A549 (cell line): ENCODE results near the gene GATAD2A. TPM values are rescaled to one million over a fixed set of nuclear protein-coding genes. Genes with fewer than 3 reads are reported as not detected.

Experiments used
- ATAC-seq, 2 experiments: fragments of 200-7000 bp in 1 of 2; fragments of >200 bp in 1 of 2; cut with Nextera tagmentation in 1 of 2; cut with Tn5 transposase in 1 of 2; 3 replicates each; pipeline versions ENCODE4 v1.8.0 to v1.9.1; 2018 to 2020; ENCODE audit warnings: mild to moderate bottlenecking in 1 of 2, moderate library complexity in 1 of 2
- CTCF ChIA-PET: fragments of 300-600 bp; sonication (Branson Sonifier 250); formaldehyde crosslinking; extraction: SDS; loops from one replicate; lab custom pipeline; 2021; ENCODE audit warnings: antibody characterized with exemption, inconsistent platforms; lab: Yijun Ruan, JAX
- POLR2A ChIA-PET: fragments of 350-600 bp; formaldehyde crosslinking; extraction: SDS; loops from one replicate; lab custom pipeline; 2021; ENCODE audit warnings: antibody characterized with exemption, inconsistent platforms; lab: Yijun Ruan, JAX
- DNase-seq, 2 experiments: peaks; one replicate each; pipeline versions ENCODE4 v3.0.0 to v3.0.0-alpha.2; 2011 to 2016; ENCODE audit warnings: low read depth in 1 of 2, low spot score in 1 of 2
- FAIRE-seq: peaks from 2 replicates; lab custom pipeline; 2011; peaks lifted over from hg19 to GRCh38; lab: Jason Lieb, UNC
- H3K27ac ChIP-seq, 2 experiments: fragments of >200 bp; sonication (Bioruptor Twin); formaldehyde crosslinking; 3 replicates each; pipeline ENCODE4 v1.5.1; 2016 to 2017
- H3K4me1 ChIP-seq: fragments of >200 bp; sonication (Bioruptor Twin); formaldehyde crosslinking; 3 replicates; pipeline ENCODE4 v1.6.1; 2016
- H3K4me2 ChIP-seq: fragments of >200 bp; sonication (Bioruptor Twin); formaldehyde crosslinking; 3 replicates; pipeline ENCODE4 v1.6.1; 2016
- H3K4me3 ChIP-seq: fragments of >200 bp; sonication (Bioruptor Twin); formaldehyde crosslinking; 3 replicates; pipeline ENCODE4 v1.5.1; 2016
- H3K9me3 ChIP-seq: fragments of >200 bp; sonication (Bioruptor Twin); formaldehyde crosslinking; 3 replicates; pipeline ENCODE4 v1.6.1; 2016
- CEBPB ChIP-seq, 2 experiments: fragments of >200 bp in 1 of 2; sonication (Bioruptor Twin) in 1 of 2; formaldehyde crosslinking in 1 of 2; IDR thresholded peaks; 2 replicates each; pipeline ENCODE4 v1.6.1; 2012 to 2016
- CHD2 ChIP-seq: fragments of 150-350 bp; IDR thresholded peaks from 2 replicates; pipeline ENCODE4 v1.6.1; 2014; ENCODE audit warnings: low read length; ENCODE audit not compliant: partially characterized antibody
- GATA3 ChIP-seq: IDR thresholded peaks from 2 replicates; pipeline ENCODE4 v1.6.1; 2012; ENCODE audit warnings: borderline replicate concordance
- HEYL ChIP-seq: fragments of 250-450 bp; sonication (Bioruptor Pico); IDR thresholded peaks from 2 replicates; pipeline ENCODE4 v1.8.0; 2021; ENCODE audit warnings: mild to moderate bottlenecking, moderate library complexity
- HOXA7 ChIP-seq: fragments of 250-450 bp; sonication (Bioruptor Pico); IDR thresholded peaks from 2 replicates; pipeline ENCODE4 v1.5.0; 2020; ENCODE audit warnings: mild to moderate bottlenecking, moderate library complexity
- KDM1A ChIP-seq: fragments of 200-600 bp; sonication (generic); IDR thresholded peaks from 2 replicates; pipeline ENCODE4 v1.6.1; 2016; ENCODE audit warnings: low read depth, mild to moderate bottlenecking
- MAFK ChIP-seq: fragments of 450-650 bp; IDR thresholded peaks from 2 replicates; pipeline ENCODE4 v1.6.1; 2014; ENCODE audit not compliant: partially characterized antibody
- MAX ChIP-seq: IDR thresholded peaks from 2 replicates; pipeline ENCODE4 v1.6.1; 2012
- NFE2L2 ChIP-seq: fragments of 150-350 bp; conservative IDR thresholded peaks from 2 replicates; pipeline ENCODE4 v1.6.1; 2014; ENCODE audit warnings: low read length
- NR3C1 ChIP-seq: fragments of >200 bp; sonication (Bioruptor Twin); formaldehyde crosslinking; IDR thresholded peaks from 3 replicates; pipeline ENCODE4 v1.6.1; 2017
- POLR2AphosphoS2 ChIP-seq: conservative IDR thresholded peaks from 2 replicates; pipeline ENCODE4 v1.6.1; 2012; ENCODE audit warnings: low read length, improper control_type of control experiment, inconsistent platforms
- RAD21 ChIP-seq, 2 experiments: fragments of >200 bp in 1 of 2; sonication (Bioruptor Twin) in 1 of 2; formaldehyde crosslinking in 1 of 2; IDR thresholded peaks in 1 of 2; conservative IDR thresholded peaks in 1 of 2; 2 replicates in 1 of 2; 3 replicates in 1 of 2; pipeline ENCODE4 v1.6.1; 2012 to 2018; ENCODE audit warnings: inconsistent platforms in 1 of 2
- RNF2 ChIP-seq: fragments of 200-600 bp; sonication (generic); IDR thresholded peaks from 2 replicates; pipeline ENCODE4 v1.6.1; 2016; ENCODE audit warnings: low read depth, mild to moderate bottlenecking, antibody characterized with exemption, moderate library complexity, borderline replicate concordance
- SMC3 ChIP-seq: fragments of >200 bp; sonication (Bioruptor Twin); formaldehyde crosslinking; IDR thresholded peaks from 3 replicates; pipeline ENCODE4 v1.6.1; 2018; ENCODE audit warnings: inconsistent platforms
- TFCP2L1 ChIP-seq: fragments of 250-450 bp; sonication (Bioruptor Pico); IDR thresholded peaks from 2 replicates; pipeline ENCODE4 v1.5.0; 2021; ENCODE audit warnings: mild to moderate bottlenecking
- ZFP36 ChIP-seq: fragments of 450-650 bp; IDR thresholded peaks from 2 replicates; pipeline ENCODE4 v1.6.1; 2014; ENCODE audit warnings: borderline replicate concordance; ENCODE audit not compliant: partially characterized antibody
- ZNF302 ChIP-seq: fragments of 250-450 bp; sonication (Bioruptor Pico); IDR thresholded peaks from 2 replicates; pipeline ENCODE4 v1.9.0; 2021; ENCODE audit warnings: inconsistent platforms, mild to moderate bottlenecking, moderate library complexity
- WGBS: methylation state at CpG from one replicate; pipeline ENCODE4 v1.1.6; 2017; ENCODE audit errors: missing lambda C conversion rate; 5-methylcytosine and 5-hydroxymethylcytosine counted together
- polyA plus RNA-seq, 4 experiments: library from polyadenylated mRNA; depleted of rRNA in 3 of 4; stranded (reverse); fragments of >200 nt; fragmentation: RNase III in 1 of 4; extraction: RNeasy Plus Mini Kit Qiagen cat#74134 plus additional on column Dnase treatment in 1 of 4; gene quantifications; 2 replicates in 3 of 4; 3 replicates in 1 of 4; pipeline ENCODE4 v1.2.3, GENCODE V29; 2011 to 2017
- TF ChIP-seq, protein P1 (sequence below): fragments of 150-350 bp; IDR thresholded peaks from 2 replicates; pipeline ENCODE4 v1.6.1; 2014; ENCODE audit warnings: low read depth, mild to moderate bottlenecking, low read length

Gene GATAD2A
- polyA plus RNA-seq, 2 of the 4 experiments (the other 2 are of a cell fraction), result 25.2 to 28.9 TPM

GRCh38 chr19:19482809-19483596 is 77.5 kb downstream of the GATAD2A start (continued):
- TF ChIP-seq CEBPB (IDR thresholded peaks at IDR 0.05), result no peak

GRCh38 chr19:19485161-19485997 is 79.9 kb downstream of the GATAD2A start:
- ChIA-PET POLR2A (no interaction called here), CTCF (interaction anchor here (0.7 to 1.1 kb wide), 4 partner anchors 10 to 142 kb away, joined by 3 to 5 read pairs (median 4); no protein-coding TSS in a partner anchor)
- WGBS, result 86% methylated on average over 9 of the region's 15 CpGs
- H3K27ac ChIP-seq, result no peak overlapping the region
- TF ChIP-seq ZFP36, result no peak
- TF ChIP-seq SMC3, result no peak
- DNase-seq (no peak), ATAC-seq (no peak), FAIRE-seq (no peak)
- no peak overlapping the region for H3K4me2 ChIP-seq
- H3K4me1 ChIP-seq, result peaks cover 20% of the 10 kb centered on the region; the same call in 2 of the 3 replicates
- H3K9me3 ChIP-seq, result no peaks in the 10 kb centered on the region
- no peak overlapping the region for H3K4me3 ChIP-seq

- WGBS, result 95% methylated on average over 5 of the region's 5 CpGs
- TF ChIP-seq, protein P1, sequence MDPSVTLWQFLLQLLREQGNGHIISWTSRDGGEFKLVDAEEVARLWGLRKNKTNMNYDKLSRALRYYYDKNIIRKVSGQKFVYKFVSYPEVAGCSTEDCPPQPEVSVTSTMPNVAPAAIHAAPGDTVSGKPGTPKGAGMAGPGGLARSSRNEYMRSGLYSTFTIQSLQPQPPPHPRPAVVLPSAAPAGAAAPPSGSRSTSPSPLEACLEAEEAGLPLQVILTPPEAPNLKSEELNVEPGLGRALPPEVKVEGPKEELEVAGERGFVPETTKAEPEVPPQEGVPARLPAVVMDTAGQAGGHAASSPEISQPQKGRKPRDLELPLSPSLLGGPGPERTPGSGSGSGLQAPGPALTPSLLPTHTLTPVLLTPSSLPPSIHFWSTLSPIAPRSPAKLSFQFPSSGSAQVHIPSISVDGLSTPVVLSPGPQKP, result no peak
- TF ChIP-seq RNF2 (no peak), KDM1A (no peak), CHD2 (no peak), MAFK (no peak), ZNF302 (no peak), NFE2L2 (no peak), GATA3 (no peak), POLR2AphosphoS2 (no peak), MAX (no peak), RAD21 (conservative IDR thresholded peaks at IDR 0.05 in 1 of 2, IDR thresholded peaks at IDR 0.05 in 1 of 2) (no peak), TFCP2L1 (CRISPR knock-in tag) (no peak), ZFP36 (no peak), HOXA7 (CRISPR knock-in tag) (no peak), NR3C1 (no peak)
- Histone ChIP-seq H3K27ac (no peak overlapping the region), H3K4me3 (no peak overlapping the region), H3K4me2 (no peak overlapping the region), H3K9me3 (no peaks in the 10 kb centered on the region), H3K4me1 (peaks cover 20% of the 10 kb centered on the region; the same call in 2 of the 3 replicates)
- FAIRE-seq, result no peak
- CTCF ChIA-PET, result interaction anchor here (0.9 to 1.1 kb wide), 2 partner anchors 118 to 120 kb away, joined by 3 to 5 read pairs; no protein-coding TSS in a partner anchor
- ATAC-seq, result no peak
- no peak for DNase-seq
- POLR2A ChIA-PET, result no interaction called here
These were observed 80.5 kb downstream of the GATAD2A start for GRCh38 chr19:19485998-19486290.

GRCh38 chr19:19486343-19487076 is 81.0 kb downstream of the GATAD2A start:
- ChIA-PET POLR2A (no interaction called here), CTCF (interaction anchor here (0.9 kb wide), 1 partner anchor 8 kb away, joined by 4 read pairs; no protein-coding TSS in a partner anchor)
- TF ChIP-seq HEYL (CRISPR knock-in tag), result no peak
- H3K4me3 ChIP-seq, result no peak overlapping the region
- no peak overlapping the region for H3K27ac ChIP-seq
- FAIRE-seq (no peak), ATAC-seq (no peak), DNase-seq (no peak)
- peaks cover 20% of the 10 kb centered on the region; the same call in 2 of the 3 replicates for H3K4me1 ChIP-seq
- H3K9me3 ChIP-seq, result no peaks in the 10 kb centered on the region
- 94% methylated on average over 2 of the region's 15 CpGs for WGBS
- no peak overlapping the region for H3K4me2 ChIP-seq
